ENCODE measurements around the gene MCL1. TPM values are rescaled to one million over a fixed set of nuclear protein-coding genes. Genes with fewer than 3 reads are reported as not detected.

MCL1 gene
- polyA plus RNA-seq, 4 donors, result 156 to 449 (median 178) TPM

DNA sequence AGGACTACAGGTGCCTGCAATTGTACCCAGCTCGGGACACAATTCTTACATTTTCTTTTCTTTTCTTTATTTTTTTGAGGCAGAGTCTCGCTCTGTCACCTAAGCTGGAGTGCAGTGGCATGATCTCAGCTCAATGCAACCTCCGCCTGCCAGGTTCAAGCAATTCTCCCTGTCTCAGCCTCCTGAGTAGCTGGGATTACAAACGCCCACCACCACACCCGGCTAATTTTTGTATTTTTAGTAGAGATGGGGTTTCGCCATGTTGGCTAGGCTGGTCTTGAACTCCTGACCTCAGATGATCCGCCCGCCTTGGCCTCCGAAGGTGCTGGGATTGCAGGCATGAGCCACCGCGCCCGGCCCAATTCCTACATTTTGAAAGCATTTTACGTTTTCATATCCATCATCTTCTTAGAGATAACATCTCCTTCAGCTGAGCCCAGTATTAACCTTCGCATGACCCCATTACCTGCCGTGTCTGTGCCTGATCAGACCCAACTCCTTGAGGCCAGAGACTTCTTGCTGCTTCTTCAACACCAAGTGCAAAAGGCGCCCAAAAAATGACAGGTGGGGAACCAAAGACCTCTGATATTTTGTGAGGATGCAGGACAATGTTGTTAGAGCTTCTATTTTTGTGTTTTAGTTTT is 33.0 kb downstream of the MCL1 start:
- no peak for DNase-seq (ENCODE audit: low read depth in 4 of 4, low spot score in 3 of 4)

DNA sequence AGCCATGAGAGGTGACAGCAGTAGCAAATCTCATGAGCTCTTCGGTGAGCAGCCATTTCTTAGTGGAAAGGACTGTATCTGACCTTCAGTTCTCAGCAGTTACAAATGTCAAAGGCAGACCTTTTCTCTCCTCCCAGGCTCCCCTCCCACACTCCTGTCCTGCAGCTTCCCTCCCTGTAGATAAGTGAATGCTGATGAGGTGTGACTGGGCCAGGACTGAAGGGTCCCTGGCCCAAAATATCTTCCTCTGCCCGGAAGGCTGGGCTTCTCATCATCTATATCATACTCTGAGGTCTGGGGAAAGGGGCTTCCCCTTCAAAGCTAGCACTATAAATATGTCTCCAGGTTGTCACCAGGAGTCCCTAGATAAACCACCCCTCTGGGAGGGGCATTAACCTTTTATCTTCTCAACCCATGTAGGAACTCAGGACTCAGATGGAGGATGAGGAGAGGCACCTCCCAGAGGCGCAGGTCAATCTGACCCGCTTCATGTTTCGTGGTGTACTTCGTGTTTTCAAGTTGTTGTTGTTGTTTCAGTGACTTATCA is 33.9 kb downstream of the MCL1 start:
- DNase-seq (ENCODE audit: low read depth in 4 of 4, low spot score in 3 of 4), result no peak

DNA sequence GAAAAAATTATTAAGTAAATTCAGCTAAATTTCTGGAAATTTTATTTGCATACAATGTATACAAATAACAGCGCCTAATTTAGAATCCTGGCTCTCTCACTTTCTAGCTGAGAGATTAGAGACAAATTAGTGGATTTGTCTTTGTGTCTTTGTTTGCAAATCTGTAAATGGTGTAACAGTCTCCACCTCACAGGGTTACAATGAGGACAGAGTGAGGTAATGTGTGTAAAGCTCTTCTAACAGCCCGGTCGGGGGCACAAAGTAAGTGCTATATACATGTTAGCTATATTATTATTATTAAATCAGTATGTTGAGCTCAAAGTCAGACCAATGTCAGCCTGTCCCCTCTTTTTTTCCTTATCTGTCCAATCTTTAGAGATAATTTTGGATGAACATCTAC is 35.2 kb downstream of the MCL1 start:
- DNase-seq (ENCODE audit: low read depth in 4 of 4, low spot score in 3 of 4), result no peak

DNA sequence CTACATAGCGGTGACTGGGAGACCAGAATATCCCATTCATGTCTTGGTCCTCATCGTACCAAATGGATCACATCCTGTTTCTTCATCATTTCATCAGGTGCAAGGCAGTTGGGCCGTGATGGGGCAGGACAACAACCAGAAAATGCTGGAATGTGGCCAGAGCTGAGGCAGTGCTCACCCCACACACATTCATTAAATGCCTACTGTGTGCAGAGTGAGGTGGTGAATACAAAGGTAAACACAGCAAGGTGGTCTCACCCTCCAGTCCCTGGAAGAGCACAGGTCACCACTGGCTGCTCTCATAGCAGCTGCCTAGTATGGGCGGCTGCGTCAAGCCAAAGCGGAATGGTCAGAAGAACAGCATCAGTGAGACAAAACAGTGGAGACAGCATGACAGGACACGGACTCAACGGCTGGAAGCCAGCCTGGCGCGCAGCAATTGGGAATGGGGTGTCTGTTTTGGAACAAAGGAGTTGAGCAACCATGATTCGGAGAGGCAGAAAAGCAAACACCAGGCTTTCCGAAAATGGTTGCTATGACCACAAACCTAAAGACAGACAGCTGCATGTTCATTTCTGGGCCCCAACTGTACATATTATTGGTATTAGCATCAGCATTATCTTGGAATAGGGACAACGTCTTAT is 35.8 kb downstream of the MCL1 start:
- DNase-seq (ENCODE audit: low read depth in 4 of 4, low spot score in 3 of 4), result no peak

DNA sequence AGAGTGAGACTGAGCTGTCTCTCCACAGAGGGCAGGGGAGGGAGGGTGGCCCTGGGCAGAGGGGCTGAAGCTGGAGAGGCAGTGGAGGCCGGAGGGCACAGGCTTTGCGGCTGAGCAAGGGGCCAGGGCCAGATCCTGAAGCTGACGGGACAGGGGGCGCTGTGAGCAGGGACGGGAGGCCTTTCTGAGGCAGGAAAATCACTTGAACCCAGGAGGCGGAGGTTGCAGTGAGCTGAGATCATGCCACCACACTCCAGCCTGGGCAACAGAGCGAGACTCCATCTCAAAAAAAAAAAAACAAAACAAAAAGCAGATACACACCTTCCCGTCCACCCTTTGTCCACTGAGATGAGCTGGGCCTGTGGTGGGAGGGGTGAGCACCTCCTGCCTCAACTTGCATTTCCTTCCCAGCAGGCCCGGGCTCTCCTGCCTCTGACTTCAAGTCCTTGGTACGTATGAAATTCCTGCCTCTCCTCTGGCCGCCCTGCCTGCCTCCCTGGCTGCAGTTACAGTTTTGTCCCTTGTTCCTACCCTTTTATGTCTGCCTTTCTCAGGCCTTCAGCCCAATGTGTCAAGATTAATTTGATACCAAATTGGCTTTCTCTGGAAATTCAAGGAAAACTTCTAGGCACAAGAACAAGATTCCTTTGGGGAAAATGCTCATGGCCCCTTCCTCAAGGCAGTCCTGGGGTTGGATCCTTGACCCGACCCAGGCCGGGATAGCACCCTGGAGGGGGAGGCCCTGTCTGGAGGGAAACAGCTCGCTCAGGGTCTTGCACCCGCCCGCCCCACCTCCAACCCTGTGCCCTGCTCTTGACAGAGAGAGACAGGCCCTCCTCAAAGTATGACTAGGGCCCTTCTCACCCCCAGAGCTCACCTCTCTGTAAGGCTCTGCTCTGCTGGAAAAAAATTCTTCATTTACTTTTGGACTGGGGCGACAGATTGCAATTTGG is 41.4 kb downstream of the MCL1 start:
- no peak for DNase-seq (ENCODE audit: low read depth in 4 of 4, low spot score in 3 of 4)

DNA sequence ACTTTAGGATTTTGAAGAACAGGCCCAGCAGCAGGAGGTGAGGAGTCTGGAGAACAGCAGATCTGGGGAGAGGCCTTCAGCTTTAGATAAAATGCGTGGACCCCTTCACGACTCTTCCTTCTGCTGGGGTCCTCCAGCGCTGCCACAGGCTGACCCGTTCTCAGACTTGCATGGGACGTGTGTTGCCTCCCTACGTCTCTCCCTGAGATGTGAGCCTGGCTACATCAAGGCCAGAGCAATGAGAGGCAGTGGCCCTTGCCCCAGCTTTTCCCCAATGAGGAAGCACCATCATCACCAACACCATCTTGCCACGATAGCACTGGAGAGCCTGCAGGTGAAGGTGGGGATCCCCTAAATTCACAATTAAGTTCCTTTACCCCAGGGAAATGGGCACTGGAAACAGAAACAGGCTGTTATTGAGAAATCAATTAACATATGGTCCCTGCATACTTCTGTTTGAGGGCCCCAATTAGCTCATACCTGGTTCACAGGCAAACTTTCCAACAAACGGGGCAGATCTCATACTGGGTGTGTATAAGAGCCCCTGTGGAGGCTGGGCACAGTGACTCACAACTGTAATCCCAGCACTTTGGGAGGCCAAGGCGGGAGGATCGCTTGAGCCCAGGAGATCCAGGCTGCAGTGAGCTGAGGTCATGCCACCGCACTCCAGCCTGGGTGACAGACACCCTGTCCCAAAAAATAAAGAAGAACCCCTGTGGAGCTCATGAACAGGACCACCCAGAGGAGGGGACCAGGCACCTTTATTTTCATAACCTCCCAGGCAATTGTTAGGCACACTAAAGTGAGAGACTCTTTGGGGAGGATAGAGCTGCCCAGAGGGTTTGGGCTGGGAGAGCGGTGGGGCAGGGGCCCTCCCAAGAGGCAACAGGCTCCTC is 42.3 kb downstream of the MCL1 start:
- DNase-seq (ENCODE audit: low read depth in 4 of 4, low spot score in 3 of 4), result no peak

DNA sequence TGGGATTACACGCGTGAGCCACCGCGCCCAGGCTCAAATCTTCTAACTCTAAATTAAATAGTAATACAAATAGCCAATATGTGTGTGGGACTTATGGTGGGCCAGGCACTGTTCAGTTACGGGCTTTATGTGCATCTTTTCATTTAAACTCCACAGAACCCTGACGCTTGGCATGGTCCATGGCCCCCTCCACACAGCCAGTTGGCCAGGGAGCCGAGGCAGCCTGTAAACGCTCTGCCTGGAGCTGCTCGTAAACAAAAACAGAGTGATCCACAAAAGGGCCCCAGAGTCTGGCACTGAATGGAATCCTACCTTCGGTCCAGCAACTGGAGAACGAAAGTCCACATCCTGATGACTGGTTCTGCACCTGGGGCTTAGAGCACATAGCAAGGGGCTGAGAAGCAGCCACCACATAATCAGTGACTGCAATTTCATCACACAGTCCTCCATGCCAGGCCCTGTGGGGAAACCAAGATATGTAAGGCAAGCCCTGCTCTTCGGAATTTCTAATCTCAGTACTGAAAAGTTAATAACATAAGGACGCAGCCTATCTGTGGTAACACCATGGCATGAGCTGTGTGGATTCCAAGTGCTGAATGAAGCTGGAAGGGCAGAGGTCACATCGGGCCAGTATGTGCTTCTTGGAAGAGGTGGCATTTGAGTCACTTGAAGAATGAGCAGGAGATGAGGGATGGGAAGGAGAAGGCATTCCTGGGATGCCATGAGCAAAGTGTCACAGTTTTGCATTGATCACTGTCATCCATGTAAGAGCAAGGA is 43.7 kb downstream of the MCL1 start:
- DNase-seq (ENCODE audit: low read depth in 4 of 4, low spot score in 3 of 4), result no peak

DNA sequence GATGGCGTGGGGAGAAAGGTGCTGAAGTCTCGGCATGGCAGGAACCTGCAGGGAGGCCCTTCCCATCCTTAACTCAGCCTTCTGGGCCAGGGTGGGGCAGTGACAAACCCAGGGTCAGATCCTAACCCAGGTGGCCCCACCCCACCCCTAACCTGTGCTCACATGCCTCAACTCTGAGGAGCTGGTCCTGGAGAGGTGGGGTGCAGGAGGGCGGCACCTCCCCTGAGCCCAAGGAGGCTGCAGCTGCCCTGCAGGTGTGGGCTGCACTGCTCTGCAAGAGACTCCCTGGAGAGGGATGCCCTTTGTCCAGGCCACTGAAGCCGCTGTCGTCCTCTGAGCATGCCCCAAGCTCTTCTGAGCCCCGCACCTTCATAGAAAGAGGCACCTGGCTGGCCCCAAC is 45.4 kb downstream of the MCL1 start:
- no peak for DNase-seq (ENCODE audit: low read depth in 4 of 4, low spot score in 3 of 4)

DNA sequence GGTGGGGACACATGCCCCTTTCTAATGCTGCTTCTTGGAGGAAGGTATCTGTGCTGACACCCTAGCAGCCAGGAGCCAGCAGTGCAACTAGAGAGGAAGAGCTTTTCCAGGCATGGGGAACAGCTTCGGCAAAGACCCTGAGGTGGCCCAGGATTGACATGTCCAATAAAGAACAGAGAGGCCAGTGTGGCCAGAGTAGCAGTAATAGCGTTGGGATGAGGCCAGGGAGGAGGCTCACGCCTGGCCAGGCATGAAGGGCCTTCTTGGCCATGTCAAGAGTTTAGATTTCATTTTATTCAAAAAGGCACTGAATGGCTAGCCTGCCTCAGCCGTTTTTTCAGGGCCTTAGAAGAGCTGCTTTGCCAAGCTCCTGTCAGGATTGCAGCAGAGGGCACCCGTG is 46.5 kb downstream of the MCL1 start:
- no peak for DNase-seq (ENCODE audit: low read depth in 4 of 4, low spot score in 3 of 4)

DNA sequence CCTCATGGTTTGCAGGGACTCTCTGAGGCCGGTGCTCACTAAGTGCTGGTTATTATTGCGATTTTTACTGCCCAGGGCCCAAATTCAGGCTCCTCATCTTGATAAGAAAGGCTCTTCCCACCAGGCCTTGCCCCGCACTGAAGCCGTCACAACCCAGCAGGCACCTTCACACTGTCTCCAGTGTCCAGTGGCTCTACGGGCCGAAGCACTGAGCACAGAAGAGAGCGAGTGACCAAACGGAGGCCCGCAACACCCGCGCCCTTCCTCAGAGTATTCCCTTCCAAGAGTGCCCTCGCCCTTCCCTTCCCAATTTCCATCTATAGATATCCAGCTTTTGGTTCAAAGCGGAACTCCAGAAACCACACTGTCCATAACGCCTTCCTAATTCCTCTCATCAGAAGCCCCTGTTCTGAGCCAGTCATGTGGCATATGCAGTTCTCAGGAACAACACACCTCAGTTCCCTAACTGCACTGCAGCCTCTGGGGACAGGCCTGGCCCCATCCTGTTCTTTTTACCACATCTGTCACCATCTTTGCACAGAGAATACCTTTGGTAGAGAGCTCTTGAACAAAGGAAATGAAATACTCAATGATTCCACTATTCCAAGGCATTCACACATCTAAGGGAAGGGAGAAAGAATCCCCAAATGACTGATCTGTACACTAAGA is 48.8 kb downstream of the MCL1 start:
- DNase-seq (ENCODE audit: low read depth in 4 of 4, low spot score in 3 of 4), result no peak

DNA sequence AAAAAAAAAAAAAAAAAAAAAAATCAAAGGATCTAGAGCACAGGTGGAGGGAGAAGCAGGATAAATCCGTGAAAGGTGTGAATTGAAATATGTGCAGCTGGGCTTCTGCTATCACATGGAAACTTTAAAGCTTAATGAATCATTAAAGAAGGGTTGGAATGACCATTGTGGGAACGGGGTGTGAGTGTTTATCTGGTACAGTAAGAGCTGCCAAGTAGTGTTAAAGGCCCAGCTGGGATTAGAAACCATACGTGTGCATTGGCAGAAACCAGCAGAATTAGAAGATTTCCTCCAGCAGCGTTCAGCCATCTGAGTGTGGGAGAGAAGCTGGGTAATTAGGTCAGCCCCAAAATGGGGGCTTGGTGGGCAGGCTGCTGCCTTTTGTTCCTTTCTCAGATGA is 50.4 kb downstream of the MCL1 start:
- no peak for DNase-seq (ENCODE audit: low read depth in 4 of 4, low spot score in 3 of 4)

DNA sequence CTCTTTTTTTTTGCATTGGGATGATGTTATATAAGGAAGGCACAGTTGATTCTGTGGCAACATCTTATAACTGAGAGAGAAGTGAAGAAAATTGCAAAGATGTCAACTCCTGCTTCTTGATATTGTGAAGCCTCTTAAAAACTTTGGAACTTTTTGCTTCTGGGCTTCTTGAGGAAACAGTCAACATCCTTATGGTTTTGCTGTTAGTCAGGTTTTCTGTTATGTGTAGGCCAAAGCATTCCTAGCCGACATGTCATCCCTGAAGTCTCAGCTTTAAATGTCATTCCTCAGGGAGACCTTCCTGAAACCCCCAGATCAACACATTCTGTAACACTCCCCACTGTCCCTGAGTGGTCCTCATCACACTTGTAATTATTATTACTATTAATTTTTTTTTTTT is 51.2 kb downstream of the MCL1 start:
- DNase-seq (ENCODE audit: low read depth in 4 of 4, low spot score in 3 of 4), result no peak

DNA sequence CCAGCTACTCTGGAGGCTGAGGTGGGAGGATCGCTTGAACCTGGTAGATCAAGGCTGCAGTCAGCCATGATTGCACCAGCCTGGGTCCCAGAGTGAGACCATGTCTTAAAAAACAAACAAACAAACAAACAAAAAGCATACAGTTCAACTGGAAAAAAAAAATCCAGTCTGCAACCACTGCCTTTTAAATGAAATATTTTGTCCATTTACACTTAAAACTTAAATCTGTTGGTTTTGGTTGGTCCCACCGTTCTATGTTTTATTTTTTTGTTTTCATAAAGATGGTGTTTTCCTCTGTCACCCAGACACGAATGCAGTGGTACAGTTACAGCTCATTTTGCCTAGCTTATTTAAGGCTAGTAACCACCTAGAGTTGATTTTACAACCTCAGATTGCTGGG is 54.1 kb downstream of the MCL1 start:
- no peak for DNase-seq (ENCODE audit: low read depth in 4 of 4, low spot score in 3 of 4)

Other genes with a start within 250 kb of the MCL1 start
- gene RPRD2, start 215.5 kb downstream of the MCL1 start, polyA plus RNA-seq (ENCODE audit: insufficient read length in 4 of 4), result 10 to 100 TPM; 38.9 to 56.3 (median 52.0) TPM
- gene TARS2, start 92.2 kb downstream of the MCL1 start, polyA plus RNA-seq (ENCODE audit: insufficient read length in 4 of 4), result 10 to 100 TPM; 15.0 to 36.0 (median 22.8) TPM
- gene ECM1, start 71.5 kb downstream of the MCL1 start, polyA plus RNA-seq (ENCODE audit: insufficient read length in 4 of 4), result 10 to 100 TPM in 3 of 4 donors, 1 to 10 TPM in 1; 6.3 to 16.0 (median 12.6) TPM
- 1 to 10 TPM in 1 of 4 donors, under 1 TPM in 3; 0.43 to 1.1 (median 0.49) TPM for gene FALEC, start 63.9 kb downstream of the MCL1 start, polyA plus RNA-seq (ENCODE audit: insufficient read length in 4 of 4)
- 100 to 1,000 TPM in 1 of 4 donors, 10 to 100 TPM in 3; 16.2 to 156 (median 20.4) TPM for gene ADAMTSL4, start 30.2 kb downstream of the MCL1 start, polyA plus RNA-seq (ENCODE audit: insufficient read length in 4 of 4)
- gene ENSA, start 50.0 kb upstream of the MCL1 start, polyA plus RNA-seq (ENCODE audit: insufficient read length in 4 of 4), result 100 to 1,000 TPM; 172 to 241 (median 222) TPM
- gene GOLPH3L, start 117.5 kb upstream of the MCL1 start, polyA plus RNA-seq (ENCODE audit: insufficient read length in 4 of 4), result 10 to 100 TPM; 30.4 to 43.7 (median 40.7) TPM
- gene HORMAD1, start 141.3 kb upstream of the MCL1 start, polyA plus RNA-seq (ENCODE audit: insufficient read length in 4 of 4), result under 1 TPM in 1 of 4 donors, not detected in 3; 0.21 TPM
- 10 to 100 TPM; 11.3 to 27.6 (median 14.9) TPM for gene CTSS, start 186.2 kb upstream of the MCL1 start, polyA plus RNA-seq (ENCODE audit: insufficient read length in 4 of 4)
- gene CTSK, start 228.7 kb upstream of the MCL1 start, polyA plus RNA-seq (ENCODE audit: insufficient read length in 4 of 4), result 100 to 1,000 TPM in 1 of 4 donors, 10 to 100 TPM in 3; 19.8 to 107 (median 35.3) TPM

All from left renal pelvis (tissue), 4 donors.